GM15510 (cell line): Measurements from ENCODE around the gene LRIT2.

Experiments used
- POLR2A ChIP-seq: IDR thresholded peaks from 3 replicates; pipeline ENCODE4 v1.6.1; 2011; ENCODE audit warnings: borderline replicate concordance; ENCODE audit not compliant: insufficient read length; ENCODE audit errors: extremely low read depth

The LRIT2 gene

DNA sequence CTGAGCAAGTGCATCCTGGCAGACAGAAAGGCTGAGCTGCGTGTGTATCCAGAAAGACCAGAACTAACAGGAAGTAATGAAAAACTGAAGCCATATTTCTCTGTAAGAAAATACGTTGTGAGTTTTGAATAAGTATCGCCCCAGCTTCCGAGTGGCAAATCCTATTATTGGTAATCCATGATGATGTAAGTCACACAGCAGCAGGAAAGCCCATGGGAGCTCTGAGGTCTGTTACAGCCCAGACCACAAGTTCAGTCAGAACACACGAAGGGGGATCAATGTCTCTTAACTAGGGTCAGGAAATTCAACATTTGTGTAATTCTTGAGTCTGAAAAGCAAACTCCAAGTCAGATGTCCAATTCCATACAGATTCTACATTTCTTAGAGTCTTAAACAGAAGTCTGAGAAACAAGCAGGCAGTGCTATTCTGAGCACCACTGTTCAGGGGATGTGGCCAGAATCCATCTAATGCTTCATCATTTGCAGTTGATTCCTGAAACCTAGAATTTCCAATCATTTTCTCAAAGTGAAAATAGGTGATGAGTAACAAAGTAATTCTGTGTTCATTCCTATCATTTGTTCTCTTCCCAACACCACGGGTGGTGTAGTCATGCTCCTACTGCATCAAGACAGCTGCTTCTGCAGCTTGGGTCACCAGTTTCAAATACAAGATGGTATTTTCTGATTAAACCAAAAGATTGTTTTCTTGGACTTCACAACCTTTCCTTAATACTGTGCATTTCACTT, at the start of gene LRIT2:
Gene LRIT2 (minus strand): TSS at position 118 of the 747 bp plus-strand sequence. CDS start 24 bp downstream, at position 94.
- TF ChIP-seq POLR2A, result no peak

DNA sequence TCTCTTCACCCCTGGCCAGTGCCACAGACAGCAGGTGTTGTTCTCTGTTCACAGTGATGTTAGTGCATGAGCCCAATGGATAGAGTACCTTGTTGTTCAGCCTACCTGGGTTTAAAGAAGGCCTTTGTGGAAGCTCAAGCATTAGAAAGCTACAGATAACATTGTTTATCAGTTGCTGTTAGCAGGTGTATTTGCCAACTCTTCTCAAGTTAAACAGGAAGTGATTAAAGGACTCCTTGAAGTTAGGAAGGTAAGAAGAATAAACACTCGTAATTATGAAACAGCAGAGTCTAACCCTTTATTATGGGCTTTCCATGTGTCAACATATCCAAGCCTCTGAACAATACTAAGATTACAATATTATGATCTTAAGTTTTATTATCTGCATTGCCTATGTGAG, 45.4 kb upstream of the LRIT2 start:
- TF ChIP-seq POLR2A, result no peak

DNA sequence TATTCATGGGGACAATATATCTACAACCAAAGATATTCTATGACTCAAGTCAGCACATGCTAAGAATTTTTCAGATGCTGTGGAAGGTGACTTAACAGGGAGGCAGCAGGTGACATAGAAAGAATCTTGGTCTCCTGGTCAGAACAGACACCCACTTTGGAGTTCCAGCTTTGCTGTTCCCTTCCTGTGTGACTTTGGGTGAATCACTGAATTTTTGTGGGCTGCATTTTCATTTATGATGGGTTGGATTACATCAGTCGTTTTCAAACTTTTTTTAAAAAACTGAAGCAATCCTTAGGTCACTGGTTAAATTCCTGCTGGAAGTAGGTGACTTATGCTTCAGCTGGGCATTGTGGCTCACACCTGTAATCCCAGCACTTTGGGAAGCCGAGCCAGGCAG, 44.4 kb upstream of the LRIT2 start:
- no peak for TF ChIP-seq POLR2A

DNA sequence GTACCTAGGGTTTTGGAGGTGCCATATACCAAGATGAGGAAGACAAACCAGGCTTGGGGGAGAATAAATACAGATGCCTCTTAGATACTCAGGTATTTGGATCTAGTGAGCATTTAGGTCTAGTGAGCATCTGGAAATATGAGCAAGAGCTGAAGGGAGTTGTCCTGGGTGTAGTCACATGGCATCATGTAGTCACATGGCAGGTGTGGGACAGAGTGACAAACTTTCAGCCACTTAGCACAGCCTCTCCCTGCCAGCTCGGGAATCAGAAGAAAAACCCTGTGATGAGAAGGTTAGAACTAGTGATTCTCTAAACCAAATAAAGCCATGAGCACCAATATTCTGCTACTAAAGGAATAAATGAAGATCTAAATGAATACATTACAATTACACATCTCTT, 43.8 kb upstream of the LRIT2 start:
- TF ChIP-seq POLR2A, result no peak

DNA sequence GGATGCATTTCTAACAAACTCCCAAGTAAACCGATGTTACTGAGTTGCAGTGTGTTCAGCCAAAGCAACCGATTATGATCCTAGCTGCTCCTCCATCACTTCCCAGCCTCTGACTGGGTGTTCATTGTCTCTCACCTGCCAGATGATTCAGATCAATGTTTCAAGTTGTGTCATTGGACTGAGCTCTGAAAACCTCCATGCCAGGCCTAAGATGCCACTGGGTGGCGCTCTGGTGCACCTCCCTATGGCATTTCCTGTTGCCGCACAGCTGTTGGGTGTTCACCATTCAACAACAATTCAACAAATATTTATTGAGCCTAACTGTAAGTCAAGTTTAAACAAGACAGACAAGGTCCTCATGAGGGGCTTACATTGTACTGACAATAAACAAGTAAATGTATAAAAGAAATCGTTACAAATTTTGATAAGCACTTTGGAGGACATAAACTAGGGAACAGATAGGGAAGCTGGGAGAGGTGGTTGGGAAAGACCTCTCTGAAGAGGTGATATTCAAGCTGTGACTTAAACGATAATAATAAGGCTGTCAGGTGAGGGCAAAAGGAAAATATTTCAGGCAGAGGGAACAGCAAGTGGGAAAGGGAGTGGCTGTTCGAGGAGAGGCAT, 42.3 kb upstream of the LRIT2 start:
- no peak for TF ChIP-seq POLR2A

DNA sequence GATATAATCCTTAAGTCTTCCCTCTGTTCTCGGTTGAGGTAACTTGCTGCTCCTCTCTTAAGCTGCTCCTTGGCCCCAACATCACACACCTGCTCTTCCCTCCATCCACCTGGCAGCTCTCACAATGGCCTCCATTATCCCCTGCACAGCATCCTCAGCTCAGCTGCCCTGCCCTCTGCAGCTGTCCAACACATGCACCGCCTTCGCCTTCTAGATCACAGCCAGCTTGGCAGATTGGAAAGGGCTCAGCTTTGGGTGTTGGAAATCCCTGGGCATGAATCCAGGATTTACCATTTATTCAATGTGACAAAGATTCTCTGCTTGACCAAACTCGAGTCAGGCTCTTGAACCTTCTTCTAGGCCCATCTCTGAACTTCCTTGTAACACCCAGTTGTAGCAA, 40.1 kb upstream of the LRIT2 start:
- no peak for TF ChIP-seq POLR2A

DNA sequence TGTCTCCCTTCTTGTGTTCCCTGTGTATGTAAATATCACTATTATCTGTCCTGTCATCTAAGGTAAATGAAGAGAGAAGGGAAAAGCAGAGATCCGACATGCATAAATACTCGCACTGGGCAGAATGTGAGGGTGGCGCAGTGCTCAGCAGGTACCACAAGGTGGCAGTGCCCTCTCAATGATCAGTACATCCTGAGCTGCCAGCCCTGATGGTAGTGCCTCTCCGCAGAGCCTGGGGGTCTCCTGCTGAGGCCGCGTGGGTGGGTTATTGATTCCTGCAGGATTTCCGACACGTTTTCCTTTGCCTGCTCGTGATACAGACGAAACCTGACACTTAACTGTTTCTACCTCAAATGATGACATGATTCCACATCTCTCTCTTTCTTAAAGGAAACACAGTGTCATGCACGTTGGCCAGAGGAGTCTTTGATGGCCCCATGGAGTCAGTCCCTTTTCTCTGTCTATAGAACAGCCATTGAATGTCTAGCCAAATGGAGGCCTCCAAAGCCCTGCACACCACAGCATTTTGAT, 39.3 kb upstream of the LRIT2 start:
- no peak for TF ChIP-seq POLR2A

DNA sequence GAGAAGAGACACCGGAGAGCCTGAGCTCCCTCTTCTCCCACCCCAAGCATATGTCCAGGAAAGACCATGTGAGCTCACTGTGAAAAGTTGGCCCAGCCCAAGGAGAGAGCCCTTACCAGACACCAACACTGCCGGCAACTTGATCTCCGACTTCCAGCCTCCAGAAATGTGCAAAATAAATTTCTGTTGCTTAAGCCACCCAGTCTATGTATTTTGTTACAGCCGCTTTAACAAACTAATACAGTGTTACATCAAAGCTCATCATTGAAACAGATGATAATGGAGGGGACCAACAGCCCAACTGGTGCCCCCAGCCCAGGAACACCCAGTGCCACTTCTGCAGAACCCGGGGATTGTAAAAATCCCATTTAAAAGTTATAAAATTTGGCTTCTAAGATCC, 38.4 kb upstream of the LRIT2 start:
- no peak for TF ChIP-seq POLR2A

- no peak for TF ChIP-seq POLR2A
Measured at GRCh38 chr10:84262190-84262956, 37.0 kb upstream of the LRIT2 start.

DNA sequence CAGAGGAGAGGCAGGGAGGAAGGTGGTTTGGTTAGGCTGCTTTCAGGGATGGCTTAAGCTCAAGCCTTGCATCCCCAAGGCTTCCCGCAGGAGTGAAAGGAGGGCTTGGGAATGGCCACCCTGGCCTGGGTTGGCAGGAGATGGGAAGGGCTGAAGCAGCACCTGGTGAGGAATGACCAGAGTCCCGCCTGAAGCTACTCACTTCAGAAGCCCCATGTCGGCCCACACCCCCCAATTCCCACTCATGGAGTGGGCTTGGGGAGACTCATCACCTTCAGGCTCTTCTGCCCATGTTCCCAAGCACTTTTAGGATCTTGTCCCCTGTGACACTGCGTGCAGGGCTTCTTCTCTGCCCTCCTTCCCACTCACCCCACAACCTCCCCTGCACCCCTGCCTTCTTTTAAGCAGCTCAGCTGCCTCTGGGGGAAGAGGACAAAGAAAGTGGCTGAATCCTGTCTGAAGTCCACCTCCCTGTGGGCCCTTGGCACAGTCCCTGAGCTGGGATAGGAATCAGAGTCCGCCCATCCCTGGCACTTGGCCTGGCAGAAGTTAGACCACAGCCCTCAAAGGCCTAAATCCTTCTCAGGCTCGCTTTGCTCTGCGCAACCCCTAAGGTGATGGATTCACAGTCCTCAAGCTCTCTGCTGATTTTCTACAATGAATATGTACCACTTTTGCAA, 36.0 kb upstream of the LRIT2 start:
- no peak for TF ChIP-seq POLR2A

DNA sequence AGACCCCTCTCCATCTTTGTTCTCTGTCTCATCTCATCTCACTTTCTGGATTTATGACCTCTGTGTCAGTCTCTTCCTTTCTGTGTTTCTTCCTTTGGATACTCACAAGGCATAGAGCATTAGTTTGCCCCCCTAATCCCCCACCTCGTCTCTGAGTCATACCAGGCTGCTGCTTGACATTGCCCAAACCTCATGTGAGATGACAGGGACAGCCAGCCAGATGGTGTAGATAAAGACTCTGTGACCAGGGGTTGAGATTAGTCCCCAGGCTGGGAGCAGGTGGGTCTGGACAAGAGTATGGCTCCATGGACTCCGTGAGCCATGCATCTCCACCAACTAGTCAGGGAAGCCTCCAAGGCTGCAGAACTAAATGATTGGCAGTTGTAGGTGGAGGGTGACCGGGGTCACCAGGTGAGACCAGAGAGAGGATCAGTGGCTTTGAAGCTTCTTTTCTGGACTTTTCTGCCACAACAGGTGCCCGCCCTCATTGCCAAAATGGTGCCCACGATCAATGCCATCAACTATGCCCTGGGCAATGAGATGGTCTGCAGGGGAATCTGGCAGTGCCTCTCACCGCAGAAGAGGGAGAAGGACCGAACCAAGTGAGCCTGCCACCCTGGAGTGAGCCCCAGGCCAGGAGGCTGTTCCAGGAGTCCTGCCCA, 32.8 kb upstream of the LRIT2 start:
- no peak for TF ChIP-seq POLR2A

DNA sequence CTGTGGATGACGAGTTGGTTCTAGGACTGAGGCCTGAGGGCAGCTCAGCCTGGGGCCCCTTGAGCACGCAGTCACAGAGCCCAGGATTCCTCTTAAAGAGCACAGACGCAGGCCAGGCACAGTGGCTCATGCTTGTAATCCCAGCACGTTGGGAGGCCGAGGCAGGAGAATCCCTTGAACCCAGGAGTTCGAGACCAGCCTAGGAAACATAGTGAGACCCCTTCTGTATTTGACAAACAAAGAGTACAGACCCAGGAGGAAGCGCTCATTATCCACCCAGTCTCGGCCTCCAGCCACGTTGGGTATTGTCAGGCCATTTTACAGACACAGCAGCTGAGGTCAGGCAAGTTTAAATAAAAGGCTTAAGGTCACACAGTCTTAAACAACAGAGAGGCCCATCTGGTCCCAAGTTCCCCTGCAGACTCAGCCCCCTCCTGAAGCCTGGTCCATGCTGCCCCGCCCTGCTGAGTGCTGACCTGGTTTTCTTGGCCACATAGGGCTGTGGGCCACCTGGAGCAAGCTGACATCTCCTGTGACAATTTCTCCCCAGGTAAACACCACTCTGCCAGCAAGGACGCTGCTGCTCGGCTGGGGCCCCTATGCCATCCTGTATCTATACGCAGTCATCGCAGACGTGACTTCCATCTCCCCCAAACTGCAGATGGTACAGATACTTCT, 32.1 kb upstream of the LRIT2 start:
- no peak for TF ChIP-seq POLR2A

DNA sequence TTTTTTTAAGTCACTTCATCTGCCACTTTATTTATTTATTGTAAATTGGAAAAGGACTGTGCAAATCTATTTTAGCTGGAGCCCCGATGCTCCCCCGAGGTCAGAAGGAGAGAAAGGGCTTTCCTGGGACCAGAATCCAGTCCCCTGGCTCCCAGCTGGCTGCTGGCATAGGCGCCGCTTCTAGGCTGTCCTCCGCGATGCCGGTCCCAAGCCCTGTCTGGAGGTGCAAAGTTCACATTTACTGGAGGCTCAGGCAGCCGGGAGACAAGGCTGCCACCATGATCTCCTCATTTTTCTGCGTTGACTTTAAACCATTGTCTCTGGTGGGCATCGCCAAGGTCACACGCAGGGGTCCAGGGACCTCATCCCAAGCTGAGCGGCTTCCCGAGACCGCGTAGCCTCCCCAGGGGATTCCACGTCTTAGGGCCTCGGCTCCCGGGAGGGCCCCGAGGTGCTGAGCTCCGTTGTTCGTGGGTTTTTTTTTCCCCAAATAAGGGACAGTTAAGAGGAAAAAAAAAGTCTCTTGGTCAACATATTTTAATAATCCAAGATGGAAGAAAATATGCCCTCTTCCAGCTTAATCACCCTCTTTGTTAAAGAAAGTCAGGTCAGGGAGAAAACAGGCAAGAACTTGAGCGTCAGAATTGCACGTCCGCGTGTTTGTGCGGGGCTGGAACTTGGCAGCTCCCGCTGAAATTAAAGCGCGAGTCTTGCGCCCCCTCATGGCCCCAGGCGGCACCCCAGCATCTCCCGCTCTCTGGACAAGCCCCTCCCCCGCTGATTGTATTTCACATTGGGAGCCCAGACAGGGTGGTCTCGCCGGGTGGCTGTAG, 31.4 kb upstream of the LRIT2 start:
- TF ChIP-seq POLR2A, result no peak
